GM18526 (cell line): ENCODE measurements around the gene SOCS4.

ENCODE experiments used
- POLR2A ChIP-seq: IDR thresholded peaks from 3 replicates; pipeline ENCODE4 v1.6.1; 2011; ENCODE audit not compliant: insufficient read length; ENCODE audit errors: extremely low read depth

Gene SOCS4

GRCh38 chr14:55071870-55072640 lies 45.0 kb downstream of the SOCS4 start:
- TF ChIP-seq POLR2A, result no peak

GRCh38 chr14:55073856-55074255 lies 46.8 kb downstream of the SOCS4 start:
- TF ChIP-seq POLR2A, result no peak

DNA sequence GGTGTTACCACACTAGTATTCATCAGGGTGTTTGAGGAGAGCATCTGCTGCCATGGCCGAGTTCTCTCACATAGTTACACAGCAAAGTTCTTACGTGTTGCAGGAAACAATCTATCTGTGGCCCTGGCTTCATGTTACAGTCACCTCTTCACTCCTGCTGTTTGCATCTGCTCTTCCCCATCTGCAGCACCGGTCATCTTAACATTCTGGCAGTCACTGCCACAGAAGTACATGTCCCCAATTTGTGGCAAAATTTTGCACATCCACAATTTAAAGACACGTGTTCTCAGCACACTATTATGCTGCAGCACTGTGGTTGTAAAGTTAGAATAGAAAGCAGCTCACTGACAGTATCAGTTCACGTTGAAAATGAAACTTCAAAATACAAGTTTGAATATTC lies 47.6 kb downstream of the SOCS4 start:
- no peak for TF ChIP-seq POLR2A

GRCh38 chr14:55075628-55076175 lies 48.7 kb downstream of the SOCS4 start:
- TF ChIP-seq POLR2A, result no peak

- TF ChIP-seq POLR2A, result no peak
These were observed 50.4 kb downstream of the SOCS4 start for GRCh38 chr14:55077170-55078151.

- TF ChIP-seq POLR2A, result no peak
These were observed 57.5 kb downstream of the SOCS4 start for GRCh38 chr14:55084401-55085059.

DNA sequence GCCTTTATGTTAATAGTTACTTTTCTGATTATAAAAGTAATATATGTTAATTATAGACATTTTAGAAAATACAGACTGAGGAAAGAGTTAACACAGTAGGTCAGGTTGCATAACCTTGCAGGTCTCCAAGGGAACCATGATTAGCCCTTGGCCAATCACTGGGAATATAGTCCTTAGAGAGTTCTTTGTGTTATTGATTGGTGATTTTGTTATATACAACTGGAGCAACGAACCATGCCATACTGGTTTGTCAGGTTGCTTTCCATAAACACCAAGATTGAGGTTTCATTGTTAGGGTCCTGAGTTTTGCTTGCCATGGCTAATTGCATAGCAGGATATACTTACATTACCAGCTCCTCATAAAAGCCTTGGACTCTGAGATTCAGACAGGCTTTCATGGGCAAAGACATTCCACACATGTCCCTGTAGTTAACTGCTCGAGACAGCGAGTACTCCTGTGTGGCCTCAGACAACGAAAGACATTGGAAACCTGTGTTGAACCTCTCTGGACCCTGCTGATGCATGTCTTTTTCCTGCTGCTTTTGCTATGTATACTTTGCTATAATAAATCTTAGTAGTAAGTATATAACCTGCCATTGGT lies 58.1 kb downstream of the SOCS4 start:
- TF ChIP-seq POLR2A, result no peak

- TF ChIP-seq POLR2A, result no peak
These were observed 59.9 kb downstream of the SOCS4 start for GRCh38 chr14:55086938-55087337.

DNA sequence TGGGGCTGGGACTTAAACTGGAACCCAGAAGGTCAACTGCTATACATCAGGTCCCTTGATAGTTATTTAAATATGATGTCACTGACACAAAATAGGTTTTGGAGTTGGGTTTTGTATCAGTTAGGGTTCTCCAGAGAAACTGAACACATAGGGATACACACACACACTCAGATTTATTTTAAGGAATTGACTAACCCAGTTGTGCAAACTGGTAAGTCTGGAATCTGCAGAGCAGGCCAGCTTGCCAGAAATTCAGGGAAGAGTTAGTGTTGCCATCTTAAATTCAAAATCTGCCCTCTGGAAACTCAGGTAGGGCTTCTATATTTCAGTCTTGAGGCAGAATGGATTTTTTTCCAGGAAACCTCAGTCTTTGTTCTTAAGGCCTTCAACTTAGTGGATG lies 61.3 kb downstream of the SOCS4 start:
- no peak for TF ChIP-seq POLR2A

DNA sequence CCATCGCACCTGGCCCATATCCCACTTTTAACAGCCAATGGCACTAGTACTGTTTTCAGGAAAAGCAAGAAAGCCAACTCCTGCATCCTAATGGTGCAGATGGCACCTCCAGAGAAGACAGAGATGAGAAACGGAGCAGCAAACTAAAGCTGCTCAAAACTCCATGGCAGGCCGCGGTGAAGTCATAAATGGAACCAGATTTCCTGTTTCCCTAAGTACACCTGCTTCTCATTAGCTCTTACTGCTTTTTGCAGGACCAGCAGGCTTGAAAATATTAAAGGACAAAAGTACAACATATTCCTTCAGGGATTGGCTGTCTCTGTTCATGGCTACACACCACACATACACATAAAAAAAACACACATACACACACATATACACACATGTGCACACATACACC lies 65.3 kb downstream of the SOCS4 start:
- no peak for TF ChIP-seq POLR2A

GRCh38 chr14:55094292-55095157 lies 67.5 kb downstream of the SOCS4 start:
- TF ChIP-seq POLR2A, result no peak

DNA sequence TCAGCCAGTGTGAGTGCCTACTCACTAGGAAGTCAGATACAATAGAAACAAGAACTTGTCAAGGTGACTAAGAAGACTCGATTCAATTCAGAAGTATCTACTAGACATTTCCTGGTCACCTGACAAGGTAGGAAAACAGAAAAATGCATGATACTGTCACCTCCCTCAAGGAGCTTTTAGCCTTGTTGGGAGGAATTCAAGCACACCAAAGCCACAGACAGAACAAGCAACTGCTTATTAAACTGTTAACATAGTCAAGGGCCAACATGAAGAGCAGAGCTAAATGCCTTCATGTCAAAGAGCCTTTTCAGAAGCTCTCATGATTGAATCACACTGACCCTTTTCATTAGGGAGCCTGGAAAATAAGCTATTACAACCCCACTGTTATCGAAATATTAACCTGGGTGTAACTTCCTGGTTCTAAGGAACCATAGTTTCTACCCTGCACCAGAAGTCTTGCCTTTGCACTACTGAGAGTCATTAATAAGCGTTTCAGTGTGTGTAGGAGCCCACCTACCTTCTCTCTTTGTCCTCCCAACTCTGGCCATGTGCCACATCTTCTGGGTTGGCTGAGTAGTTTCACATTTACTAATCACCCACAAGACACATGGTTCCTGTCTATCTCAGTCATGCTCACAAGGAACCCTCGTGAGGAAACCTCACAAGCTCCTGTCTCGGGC lies 71.0 kb downstream of the SOCS4 start:
- no peak for TF ChIP-seq POLR2A

DNA sequence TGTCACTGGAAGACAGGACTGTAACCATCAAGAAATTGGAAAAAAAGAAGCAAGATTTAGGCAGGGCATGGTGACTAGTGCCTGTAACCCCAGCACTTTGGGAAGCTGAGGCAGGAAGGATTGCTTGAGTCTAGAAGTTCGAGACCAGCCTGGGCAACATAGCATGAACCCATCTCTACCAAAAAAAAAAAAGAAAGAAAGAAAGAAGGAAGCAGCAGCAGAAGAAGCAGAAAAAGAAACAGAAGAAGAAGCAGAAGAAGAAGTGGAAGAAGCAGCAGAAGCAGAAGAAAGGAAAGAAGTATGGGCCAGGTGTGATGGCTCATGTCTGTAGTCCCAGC lies 71.5 kb downstream of the SOCS4 start:
- no peak for TF ChIP-seq POLR2A
